ENCODE data around the gene AASDHPPT.
"Not testable (repeated sequence)": the region's sequence is repeated elsewhere in the genome, so short reads cannot be mapped to it uniquely, and the experiment has no call there.

AASDHPPT gene, protein sequence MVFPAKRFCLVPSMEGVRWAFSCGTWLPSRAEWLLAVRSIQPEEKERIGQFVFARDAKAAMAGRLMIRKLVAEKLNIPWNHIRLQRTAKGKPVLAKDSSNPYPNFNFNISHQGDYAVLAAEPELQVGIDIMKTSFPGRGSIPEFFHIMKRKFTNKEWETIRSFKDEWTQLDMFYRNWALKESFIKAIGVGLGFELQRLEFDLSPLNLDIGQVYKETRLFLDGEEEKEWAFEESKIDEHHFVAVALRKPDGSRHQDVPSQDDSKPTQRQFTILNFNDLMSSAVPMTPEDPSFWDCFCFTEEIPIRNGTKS

DNA sequence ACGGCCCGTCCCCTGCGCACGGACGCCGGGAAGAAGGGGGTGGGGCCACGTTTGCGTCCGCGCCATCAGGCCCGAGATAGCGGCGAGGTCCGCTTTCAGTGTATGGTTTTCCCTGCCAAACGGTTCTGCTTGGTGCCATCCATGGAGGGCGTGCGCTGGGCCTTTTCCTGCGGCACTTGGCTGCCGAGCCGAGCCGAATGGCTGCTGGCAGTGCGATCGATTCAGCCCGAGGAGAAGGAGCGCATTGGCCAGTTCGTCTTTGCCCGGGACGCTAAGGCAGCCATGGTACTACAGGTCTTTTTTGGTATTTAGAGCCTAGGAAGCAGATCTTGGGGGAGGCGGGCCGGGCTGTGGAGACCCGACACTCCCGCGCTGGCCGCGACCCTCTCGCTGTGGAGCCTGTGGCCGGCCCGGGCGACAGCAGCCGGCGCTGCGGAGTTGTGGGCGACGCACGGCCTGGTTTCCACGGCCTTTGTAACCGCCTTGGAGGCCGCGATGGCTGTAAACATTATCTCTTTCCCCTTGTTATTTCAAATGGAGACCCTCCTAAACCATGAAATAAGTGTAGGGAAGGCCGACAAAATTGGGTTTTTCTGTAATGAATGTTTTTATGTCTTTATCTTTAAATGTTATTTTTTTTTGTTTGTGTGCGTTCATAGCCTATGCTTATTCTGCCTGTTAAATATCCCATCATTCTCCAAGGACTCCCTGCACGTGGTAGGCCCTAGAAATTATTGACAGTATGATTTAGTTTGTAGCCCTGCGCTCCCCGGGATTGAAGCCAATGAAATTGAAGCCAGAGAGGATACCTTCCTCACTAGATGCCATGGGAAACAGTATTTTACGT is at the start of gene AASDHPPT:
AASDHPPT (plus strand) TSS at position 54 of the 847 bp plus-strand sequence; CDS start at position 103, 49 bp downstream.
- no peak for DNase-seq

DNA sequence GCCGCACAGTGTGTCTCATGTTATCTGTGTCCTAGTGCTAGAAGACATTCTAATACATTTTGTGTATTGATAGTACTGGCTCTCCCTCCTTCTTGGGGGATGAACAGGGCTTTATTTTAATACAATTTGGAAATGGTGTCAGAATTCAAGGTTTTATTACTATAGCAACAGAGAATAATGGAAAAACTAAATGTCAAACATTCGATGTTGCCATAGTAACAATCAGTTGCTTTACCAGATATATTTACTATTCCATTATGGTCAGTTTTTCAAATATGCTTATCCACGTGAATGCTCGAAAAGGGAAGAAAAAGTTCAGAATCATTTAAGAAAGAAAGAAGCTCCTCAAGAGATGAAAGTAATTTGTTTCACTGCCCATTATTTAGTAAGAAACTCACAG is 46.9 kb upstream of the AASDHPPT start:
- no peak for DNase-seq

DNA sequence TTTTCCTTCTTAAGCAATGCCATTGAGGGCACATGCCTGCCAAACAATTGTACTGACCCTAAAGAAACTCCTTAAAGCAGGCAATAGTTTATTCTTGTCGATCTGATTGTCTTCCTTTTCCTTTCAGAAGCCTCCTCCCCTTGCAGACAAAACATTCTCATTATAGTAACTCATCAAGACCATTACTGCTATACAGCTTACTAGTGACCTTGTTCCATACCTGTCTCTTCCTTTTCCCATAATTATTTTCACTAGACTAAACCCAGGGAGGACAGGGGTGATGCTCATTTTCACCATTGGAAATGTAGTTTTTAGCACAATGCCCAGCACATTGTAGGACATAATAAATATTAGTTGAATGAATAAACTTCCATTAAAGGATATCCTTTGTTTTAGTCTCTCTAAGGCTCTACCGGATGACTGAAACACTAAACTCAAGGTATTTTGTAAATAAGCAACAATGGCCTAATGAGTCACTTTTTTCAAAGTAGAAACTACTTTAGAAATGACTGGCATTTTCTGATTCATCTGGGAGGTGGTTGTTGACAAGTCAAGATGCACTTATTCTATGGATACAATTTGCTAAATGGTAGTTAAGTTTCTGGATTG is 46.2 kb upstream of the AASDHPPT start:
- no peak for DNase-seq

DNA sequence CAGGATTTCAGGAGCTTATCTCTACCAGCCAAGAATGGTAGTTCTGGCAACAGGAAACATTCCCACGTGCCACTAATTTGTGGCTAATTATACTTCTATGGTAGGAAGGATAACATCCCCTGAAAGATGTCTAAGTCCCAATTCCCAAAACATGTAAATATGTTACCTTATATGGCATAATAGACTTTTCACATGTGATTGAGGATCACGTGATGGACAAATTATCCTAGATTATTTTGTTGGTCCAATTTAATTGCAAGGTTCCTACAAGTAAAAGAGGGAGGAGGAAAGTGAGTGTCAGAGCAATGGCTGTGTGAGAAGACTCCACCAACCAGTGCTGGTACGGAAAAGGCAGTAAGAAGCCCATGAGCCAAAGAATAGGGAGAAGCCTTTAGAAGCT is 45.5 kb upstream of the AASDHPPT start:
- DNase-seq, result no peak

DNA sequence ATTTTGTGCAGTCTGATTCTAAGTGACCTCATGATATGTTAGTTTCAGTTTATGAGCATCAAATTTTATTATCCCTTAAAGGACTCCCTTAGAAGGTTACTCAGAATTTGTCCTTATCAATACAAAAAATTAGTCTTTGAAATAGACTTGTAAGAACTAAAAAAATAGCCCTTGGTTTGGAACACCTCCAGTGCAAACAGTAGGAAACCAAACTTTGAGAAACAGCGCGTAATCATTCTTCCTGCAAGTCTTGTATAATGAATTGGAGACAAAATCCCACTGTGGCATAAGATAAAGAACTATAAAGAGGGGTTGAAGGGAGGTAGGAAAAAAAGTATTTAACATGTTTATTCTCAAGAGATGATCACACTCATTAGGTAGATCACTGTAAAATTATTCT is 44.6 kb upstream of the AASDHPPT start:
- DNase-seq, result no peak

DNA sequence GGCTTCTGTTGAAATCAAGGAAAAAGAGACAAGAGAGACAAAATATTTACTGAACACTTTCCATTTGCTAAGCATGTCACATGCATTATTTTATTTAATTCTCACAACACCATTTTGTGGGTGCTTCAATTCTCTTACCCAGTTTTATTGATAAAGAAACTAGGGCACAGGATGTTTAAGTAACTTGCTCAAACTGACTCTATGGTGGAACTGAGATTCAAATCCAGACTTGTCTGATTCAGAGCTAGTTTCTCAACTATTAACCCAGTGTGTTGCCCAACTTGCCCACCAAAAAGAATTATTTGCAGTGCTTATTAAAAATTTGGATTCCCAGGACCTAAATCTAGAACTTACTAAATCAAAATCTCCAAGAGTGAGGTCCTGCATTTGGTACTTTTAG is 33.9 kb upstream of the AASDHPPT start:
- no peak for DNase-seq

DNA sequence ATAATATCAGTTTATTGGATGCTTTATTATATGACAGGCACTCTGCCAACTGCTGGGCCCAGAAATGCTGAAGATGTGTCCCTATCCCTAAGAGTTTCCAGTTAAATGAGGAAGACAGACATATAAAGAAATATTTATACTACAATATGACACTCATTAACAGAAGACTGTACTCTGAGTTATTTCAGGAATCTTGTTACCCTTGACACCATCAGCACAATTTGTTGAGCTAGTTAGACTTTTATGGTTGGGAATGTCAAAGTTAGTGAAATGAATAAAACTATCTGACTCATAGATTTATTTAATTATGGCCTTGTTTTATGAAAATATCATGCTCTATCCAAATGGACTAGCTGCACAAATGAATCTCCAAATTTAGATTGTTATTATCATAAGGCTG is 29.8 kb upstream of the AASDHPPT start:
- no peak for DNase-seq

DNA sequence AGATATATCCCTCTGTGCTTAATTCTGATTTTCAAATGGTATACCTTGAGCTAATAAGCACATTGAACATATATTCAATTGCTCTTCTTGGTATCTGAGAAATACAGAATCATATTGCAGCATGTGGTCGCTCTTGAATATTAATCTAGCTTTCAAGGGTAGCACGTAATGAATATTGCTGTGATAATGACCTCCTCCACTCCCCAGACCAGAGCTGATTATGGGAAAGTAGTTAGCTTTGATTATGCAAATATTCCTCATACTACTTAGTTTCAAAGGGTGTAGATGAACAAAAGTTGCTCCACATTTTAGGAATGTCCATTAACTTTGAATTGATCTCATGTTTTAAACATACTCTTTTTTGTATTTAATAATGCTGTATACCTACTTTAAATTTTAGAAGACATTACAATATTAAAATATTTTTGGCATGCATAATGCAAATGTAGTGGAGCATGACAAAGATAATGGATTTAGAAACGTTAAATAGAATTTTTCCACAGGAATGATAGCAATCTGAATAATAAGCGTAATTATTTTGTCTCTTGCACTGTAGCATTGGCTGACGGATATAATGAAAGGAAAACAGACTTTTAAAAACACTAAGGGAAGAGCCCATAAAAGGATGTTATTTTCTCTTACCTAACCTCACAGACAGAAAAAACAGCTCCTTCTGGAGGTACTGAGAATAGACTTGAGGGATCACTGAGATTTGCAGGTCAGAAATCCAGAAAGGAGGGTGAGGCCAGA is 27.6 kb upstream of the AASDHPPT start:
- DNase-seq, result no peak

DNA sequence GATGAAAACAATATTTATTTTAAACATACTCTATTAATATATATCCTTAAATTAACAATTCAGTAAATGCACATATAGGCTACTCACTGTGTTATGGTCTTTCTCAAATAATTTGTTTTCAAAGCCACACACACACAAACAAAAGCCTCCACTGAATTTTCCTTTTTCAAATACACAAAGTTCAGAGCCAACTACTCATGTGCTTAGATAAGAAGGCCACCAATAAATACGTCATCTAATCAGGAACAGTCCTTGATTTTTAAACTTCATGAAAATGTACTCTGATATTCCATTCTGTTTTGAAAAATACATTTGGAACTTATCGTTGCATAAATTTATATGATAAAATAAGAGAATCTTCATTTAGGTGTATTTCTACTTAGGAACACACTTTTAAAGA is 26.4 kb upstream of the AASDHPPT start:
- DNase-seq, result no peak

DNA sequence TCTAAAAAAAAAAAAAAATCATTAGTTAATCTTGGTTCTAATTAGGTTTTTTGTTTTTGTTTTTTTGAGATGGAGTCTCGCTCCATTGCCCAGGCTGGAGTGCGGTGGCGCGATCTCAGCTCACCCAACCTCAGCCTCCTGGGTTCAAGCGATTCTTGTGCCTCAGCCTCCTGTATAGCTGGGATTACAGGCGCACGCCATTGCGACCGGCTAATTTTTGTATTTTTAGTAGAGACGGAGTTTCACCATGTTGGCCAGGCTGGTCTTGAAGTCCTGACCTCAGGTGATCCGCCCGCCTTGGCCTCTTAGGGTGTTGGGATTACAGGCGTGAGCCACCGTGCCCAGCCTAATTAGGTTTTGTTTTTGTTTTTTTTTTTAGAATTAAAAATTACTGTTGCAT is 19.1 kb upstream of the AASDHPPT start:
- DNase-seq, result not testable (repeated sequence)

DNA sequence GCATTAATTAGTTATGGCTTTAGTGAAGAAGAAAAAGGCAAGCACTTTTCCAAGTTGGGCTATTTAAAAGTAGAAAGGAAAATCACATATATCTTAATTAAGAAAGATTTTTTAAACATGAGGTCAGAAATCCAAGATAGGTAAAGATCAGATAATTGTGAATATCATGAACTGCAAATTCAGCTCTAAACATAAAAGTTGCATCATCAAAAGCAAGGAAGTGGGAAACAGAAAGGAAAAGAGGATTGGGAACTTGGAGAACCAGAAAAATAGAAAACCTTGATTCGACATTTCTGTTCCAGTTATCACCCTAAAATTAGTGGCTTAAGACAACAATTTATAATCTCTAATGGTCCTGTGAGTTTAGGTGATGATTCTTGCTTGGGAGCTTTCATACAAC is 17.8 kb upstream of the AASDHPPT start:
- DNase-seq, result no peak

DNA sequence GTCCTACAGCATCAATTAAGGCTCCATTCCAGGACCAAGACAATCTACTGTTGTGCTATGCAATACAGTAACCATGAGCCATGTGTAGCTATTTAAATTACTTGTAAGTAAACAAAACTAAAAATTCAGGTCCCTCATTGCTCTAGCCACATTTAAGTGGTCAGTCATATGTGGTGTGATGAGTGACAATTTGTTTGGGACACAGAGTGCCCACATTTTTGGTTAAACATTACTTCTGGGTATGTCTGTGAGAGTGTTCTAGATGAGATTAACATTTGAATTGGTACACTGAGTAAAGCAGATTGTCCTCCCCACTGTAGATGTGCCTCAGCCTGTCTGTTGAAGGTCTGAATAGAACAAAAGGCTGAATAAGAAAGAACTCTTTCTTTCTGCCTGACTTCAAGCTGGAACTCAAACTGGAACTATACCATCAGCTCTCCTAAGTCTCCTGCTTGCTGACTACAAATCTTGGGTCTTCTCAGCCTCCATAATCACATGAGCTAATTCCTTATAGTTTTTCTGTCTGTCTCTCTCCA is 16.1 kb upstream of the AASDHPPT start:
- no peak for DNase-seq

DNA sequence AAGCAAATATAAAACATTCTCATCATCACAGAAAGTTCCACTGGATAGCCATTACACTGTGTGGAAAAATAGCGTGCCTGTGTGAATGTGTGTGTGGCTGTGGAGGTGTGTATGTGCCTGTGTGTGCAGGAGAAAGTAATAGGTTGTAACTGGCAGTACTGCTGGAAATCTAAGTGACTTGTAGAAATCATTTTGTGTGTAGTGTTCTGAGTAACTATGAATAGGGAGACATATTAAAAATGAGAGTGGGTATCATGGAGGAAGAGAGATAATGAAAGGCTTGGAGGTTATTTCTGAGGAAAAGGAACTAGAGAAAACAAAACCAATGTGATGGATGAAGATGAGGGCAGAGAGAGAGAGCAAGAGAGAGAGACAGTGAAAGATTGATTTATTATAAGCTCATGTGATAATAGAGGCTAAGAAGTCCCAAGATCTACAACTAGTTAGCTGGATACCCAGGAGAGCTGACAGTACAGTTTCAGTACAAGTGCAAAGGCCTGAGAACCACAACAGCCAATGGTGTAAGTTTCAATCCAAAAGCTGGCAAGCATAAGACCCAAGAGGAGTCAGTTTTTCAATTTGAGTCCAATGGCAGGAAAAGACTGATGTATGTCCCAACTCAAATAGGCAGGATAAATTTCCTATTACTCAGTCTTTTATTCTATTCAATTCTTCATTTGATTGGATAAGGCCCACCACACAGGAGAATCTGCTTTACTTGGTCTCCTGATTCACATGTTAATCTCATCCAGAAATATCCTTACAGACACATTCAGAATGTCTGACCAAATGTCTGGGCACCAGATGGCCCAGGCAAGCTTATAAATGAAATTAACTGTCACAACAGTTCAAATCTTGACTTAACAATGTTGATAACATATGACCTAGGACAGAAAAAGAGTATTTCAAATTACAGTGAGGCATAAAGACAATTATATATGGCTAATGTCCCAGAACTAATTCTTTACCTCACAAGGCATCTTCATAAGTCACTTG is 15.2 kb upstream of the AASDHPPT start:
- DNase-seq, result no peak

DNA sequence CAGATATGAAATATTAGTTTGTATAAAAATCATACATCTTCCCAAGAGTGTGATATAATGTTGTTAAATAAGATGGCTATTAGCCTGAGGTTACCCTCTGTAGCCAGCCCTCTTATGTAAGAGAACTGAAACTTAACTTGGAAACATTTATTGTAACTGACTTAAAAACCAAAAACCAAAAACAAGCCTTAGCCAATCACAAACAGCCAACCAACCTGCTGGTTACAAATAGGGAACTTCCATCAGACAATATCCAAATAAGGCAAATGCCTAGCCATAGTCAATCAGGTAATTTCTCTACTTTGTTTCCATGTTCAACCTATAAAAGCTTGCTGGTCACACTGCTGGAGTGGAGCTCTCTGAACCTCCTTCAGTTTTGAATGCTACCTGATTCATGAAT is 14.5 kb upstream of the AASDHPPT start:
- no peak for DNase-seq

DNA sequence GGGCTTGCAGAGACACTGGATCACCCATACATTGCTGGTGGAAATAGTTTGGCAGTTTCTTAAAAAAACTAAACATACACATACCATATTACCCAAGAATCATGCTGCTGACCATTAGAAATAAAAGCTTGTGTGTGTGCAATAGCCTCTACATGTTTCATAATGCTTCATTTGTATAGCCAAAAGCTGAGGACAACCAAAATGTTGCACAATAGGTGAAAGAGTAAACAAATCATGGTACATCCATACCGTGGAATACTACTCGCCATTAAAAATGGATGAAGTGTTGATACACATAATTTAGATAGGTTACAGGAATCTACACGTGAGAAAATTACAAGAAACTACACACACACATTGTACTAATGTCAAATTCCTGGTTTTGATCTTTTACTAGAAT is 6.9 kb upstream of the AASDHPPT start:
- no peak for DNase-seq

DNA sequence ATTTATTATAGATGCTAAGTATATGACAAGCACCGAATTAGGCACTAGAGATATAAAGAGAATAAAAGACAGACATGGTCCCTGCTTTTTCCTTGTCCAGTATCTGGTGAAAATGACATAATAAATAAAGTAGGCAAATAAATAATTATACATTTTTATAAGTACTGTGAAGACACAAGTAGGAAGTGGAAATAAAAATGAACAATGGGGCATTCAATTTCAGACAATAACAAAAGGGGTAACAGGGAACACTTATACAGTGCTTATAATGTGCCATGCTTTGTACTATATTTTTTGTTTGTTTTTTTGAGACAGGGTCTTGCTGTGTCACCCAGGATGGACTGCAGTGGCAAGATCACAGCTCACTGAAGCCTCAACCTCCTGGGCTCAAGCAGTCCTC is 4.7 kb upstream of the AASDHPPT start:
- DNase-seq, result no peak

DNA sequence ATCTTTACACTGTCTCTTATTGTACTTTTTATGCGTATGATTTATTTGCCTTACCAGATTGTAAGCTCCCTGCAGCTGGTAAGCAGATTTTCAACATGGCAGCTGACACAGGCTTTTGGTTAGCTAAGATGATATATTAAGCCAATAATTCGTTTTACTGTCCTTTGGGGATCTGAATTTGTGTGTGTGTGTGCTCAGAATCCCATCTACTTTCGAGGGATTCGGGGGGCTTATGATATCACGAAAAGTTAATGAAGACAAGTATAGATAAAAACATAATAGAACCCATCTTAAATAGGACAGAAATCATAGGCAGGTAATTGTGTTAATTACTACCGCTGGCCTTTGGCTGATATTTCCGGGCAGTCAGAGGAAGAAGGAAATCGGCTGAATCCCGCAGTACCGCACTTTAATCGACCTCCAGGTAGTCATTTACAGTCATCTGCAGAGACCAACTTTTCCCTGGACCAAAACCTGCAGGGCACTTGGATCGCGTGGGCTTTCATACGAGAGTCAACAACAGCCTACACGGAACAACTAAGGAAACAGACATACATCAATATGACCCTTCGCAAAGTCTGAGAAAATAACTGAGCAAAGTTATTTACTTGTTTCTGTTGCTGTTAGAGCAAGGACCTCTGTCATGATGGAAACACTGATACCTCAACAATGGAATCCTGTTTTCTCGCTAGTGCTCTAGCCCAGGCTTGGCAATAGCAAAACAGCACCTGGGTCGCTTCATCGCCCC is 1.1 kb upstream of the AASDHPPT start:
- DNase-seq, result no peak

DNA sequence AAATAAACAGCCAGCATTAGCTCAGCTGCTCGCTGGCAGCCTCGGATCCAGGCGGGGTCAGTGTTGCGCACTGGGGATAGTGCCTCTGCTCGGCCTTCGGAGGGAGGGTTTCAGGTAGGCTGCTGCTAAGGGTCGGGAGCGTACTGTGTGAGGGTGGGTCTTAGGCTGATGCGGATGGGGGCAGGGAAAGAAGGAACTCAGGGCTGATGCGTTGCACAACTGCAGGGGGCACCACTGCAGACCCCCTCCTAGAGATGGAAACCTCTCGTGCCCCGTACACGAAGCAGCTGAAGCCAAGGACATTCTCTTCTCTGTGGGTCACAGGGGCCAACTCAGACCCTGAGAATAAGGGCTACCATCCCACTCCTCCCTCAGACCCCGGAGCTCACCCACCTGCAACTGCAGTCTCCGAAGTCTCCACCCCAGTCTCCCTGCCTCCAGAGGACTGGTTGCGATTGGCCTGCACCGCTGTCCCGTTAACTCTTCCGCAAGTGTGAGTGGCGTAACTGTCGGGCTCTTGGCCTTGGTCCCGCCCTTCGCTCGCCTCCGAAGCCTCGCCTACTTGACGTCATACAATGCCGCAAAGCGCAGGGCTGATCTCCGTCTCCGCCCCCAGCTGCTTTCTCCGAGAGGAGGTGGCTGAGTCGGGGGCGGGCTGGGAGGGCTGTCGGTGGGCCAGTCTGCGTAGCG is 398 bp upstream of the AASDHPPT start, which contains the start of gene KBTBD3:
KBTBD3 (minus strand) TSS at position 429 of the 690 bp plus-strand sequence. CDS start 18,250 bp downstream, outside the sequence.
- DNase-seq, result peak; percentile 97

DNA sequence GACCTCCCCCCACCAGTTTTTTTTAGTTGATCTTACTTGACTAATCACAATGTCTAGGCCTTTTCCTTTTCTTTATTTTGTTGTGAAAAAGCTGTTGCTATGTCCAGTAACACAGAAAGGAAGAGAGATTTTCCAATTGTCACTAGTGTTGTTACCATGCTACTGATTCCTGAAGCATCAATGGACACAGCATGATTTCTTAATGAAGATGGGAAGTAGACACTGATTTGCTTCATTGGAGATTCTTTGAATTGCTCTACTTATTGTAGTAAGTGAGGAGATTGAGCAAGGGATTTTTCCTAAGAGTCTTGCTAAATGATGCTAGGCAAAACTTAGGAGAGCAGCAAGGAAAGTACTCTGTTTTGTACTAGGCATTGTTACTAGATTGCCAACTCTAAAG is 4.6 kb downstream of the AASDHPPT start:
- DNase-seq, result no peak

DNA sequence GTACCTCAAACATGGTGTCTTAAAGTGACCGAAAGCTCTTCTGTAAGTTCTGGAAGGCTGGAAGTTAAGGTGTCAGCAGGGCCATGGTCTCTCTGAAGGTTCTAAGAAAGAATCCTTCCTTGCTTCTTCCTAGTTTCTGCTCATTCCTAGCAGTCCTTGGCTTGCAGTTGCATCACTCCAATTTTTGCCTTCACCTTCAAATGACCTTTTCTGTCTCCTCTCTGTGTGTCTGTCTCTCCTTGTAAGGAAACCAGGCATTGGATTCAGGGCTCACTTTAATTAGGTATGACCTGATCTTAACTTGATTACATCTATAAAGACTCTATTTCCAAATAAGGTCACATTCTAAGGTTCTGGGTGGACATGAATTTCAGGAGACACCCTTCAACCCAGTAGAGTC is 8.7 kb downstream of the AASDHPPT start:
- DNase-seq, result no peak

Measured in activated CD4-positive, alpha-beta T cell treated with anti-CD3 and anti-CD28 coated beads, Interleukin-2, amount 50 U/mL, for 1 hour (primary cell).